GM23338 (cell line): Measurements from ENCODE around the gene ZNF382. TPM values are rescaled to one million over a fixed set of nuclear protein-coding genes. Genes with fewer than 3 reads are reported as not detected.

Experiments used
- ATAC-seq: fragments of 200-7000 bp; cut with Tn5 transposase; 3 replicates; pipeline ENCODE4 v1.9.1; 2020
- DNase-seq: peaks from one replicate; pipeline ENCODE4 v3.0.0-alpha.2; 2015; ENCODE audit warnings: low spot score
- H2AFZ ChIP-seq: fragments of 200-600 bp; sonication (generic); 2 replicates; pipeline ENCODE4 v1.8.0; 2016; ENCODE audit warnings: antibody characterized with exemption, mild to moderate bottlenecking, moderate library complexity
- H3F3A ChIP-seq: fragments of 200-600 bp; sonication (generic); replicated peaks from 2 replicates; pipeline ENCODE4 v1.8.0; 2017; ENCODE audit warnings: antibody characterized with exemption, mixed run types, low read depth
- H3K27ac ChIP-seq: fragments of 200-600 bp; sonication (generic); 2 replicates; pipeline ENCODE4 v1.6.1; 2016; ENCODE audit warnings: low read depth
- H3K27me3 ChIP-seq: fragments of 200-600 bp; sonication (generic); 2 replicates; pipeline ENCODE4 v1.8.0; 2016; ENCODE audit warnings: mild to moderate bottlenecking, mixed run types, moderate library complexity; ENCODE audit not compliant: insufficient read depth
- H3K36me3 ChIP-seq: fragments of 200-600 bp; sonication (generic); 2 replicates; pipeline ENCODE4 v1.8.0; 2016; ENCODE audit warnings: mild to moderate bottlenecking; ENCODE audit not compliant: insufficient read depth
- H3K4me1 ChIP-seq: fragments of 200-600 bp; sonication (generic); 2 replicates; pipeline ENCODE4 v1.8.0; 2016; ENCODE audit warnings: mild to moderate bottlenecking, moderate library complexity; ENCODE audit not compliant: insufficient read depth
- H3K4me2 ChIP-seq: fragments of 200-600 bp; sonication (generic); 2 replicates; pipeline ENCODE4 v1.7.1; 2017; ENCODE audit warnings: mixed run types
- H3K4me3 ChIP-seq: fragments of 200-600 bp; sonication (generic); 2 replicates; pipeline ENCODE4 v1.6.1; 2016; ENCODE audit warnings: mixed run types
- H3K79me2 ChIP-seq: fragments of 200-600 bp; sonication (generic); replicated peaks from 2 replicates; pipeline ENCODE4 v1.8.0; 2017; ENCODE audit warnings: mild to moderate bottlenecking; ENCODE audit not compliant: insufficient read depth
- H3K9me2 ChIP-seq: fragments of 200-600 bp; sonication (generic); 2 replicates; pipeline ENCODE4 v1.8.0; 2017; ENCODE audit not compliant: insufficient read depth
- H4K20me1 ChIP-seq: fragments of 200-600 bp; sonication (generic); replicated peaks from 2 replicates; pipeline ENCODE4 v1.8.0; 2017; ENCODE audit warnings: mild to moderate bottlenecking; ENCODE audit not compliant: insufficient read depth
- H3K27ac Mint-ChIP-seq: 2 replicates; pipeline ENCODE4 v1.8.0; 2020; ENCODE audit warnings: inconsistent platforms, mild to moderate bottlenecking, moderate library complexity, mixed read lengths
- H3K27me3 Mint-ChIP-seq: 3 replicates; pipeline ENCODE4 v1.8.0; 2022; ENCODE audit warnings: low read depth, mild to moderate bottlenecking, moderate library complexity, mixed read lengths, inconsistent platforms; ENCODE audit not compliant: insufficient read depth, poor library complexity
- H3K36me3 Mint-ChIP-seq: 3 replicates; pipeline ENCODE4 v1.8.0; 2021; ENCODE audit warnings: low read depth, mild to moderate bottlenecking, inconsistent platforms, moderate library complexity, mixed read lengths
- H3K4me1 Mint-ChIP-seq: 3 replicates; pipeline ENCODE4 v1.8.0; 2020; ENCODE audit warnings: mild to moderate bottlenecking, inconsistent platforms, mixed read lengths
- H3K4me3 Mint-ChIP-seq: 3 replicates; pipeline ENCODE4 v1.8.0; 2021; ENCODE audit warnings: moderate library complexity, mild to moderate bottlenecking, inconsistent platforms, mixed read lengths
- H3K9me3 Mint-ChIP-seq: 3 replicates; pipeline ENCODE4 v1.8.0; 2020; ENCODE audit warnings: moderate library complexity, mild to moderate bottlenecking, inconsistent platforms, mixed read lengths
- CREB1 ChIP-seq: fragments of 250-450 bp; sonication (Bioruptor Pico); IDR thresholded peaks from 2 replicates; pipeline ENCODE4 v1.5.0; 2020; ENCODE audit warnings: low read depth, mild to moderate bottlenecking, moderate library complexity
- CTCF ChIP-seq, 2 experiments: fragments of 200-600 bp in 1 of 2; sonication (generic) in 1 of 2; conservative IDR thresholded peaks; 2 replicates each; pipeline versions ENCODE4 v1.5.1 to v1.6.1; 2016 to 2017; ENCODE audit warnings: antibody characterized with exemption in 2 of 2, low read depth in 2 of 2, mild to moderate bottlenecking in 2 of 2, moderate library complexity in 1 of 2
- EZH2 ChIP-seq: fragments of 200-600 bp; sonication (generic); IDR thresholded peaks from one replicate; pipeline ENCODE4 v1.8.0; 2017; ENCODE audit warnings: antibody characterized with exemption, mild to moderate bottlenecking, low read depth; ENCODE audit not compliant: unreplicated experiment
- EZH2phosphoT487 ChIP-seq: fragments of 200-600 bp; sonication (generic); IDR thresholded peaks from one replicate; pipeline ENCODE4 v1.8.1; 2018; ENCODE audit warnings: antibody characterized with exemption; ENCODE audit not compliant: unreplicated experiment
- REST ChIP-seq: IDR thresholded peaks from one replicate; pipeline ENCODE4 v1.6.1; 2018; ENCODE audit warnings: antibody characterized with exemption; ENCODE audit not compliant: unreplicated experiment
- ZNF114 ChIP-seq: fragments of 250-450 bp; sonication (Bioruptor Pico); IDR thresholded peaks from 2 replicates; pipeline ENCODE4 v1.5.0; 2020; ENCODE audit warnings: mild to moderate bottlenecking, moderate library complexity
- ZNF462 ChIP-seq: fragments of 250-450 bp; sonication (Bioruptor Pico); IDR thresholded peaks from 2 replicates; pipeline ENCODE4 v1.5.0; 2020; ENCODE audit warnings: mild to moderate bottlenecking, moderate library complexity
- polyA plus RNA-seq: library from polyadenylated mRNA; unstranded; fragments of >200 nt; fragmentation: Nextera tagmentation; extraction: Ambion mirVana; gene quantifications from 2 replicates; pipeline ENCODE4 v1.2.1, GENCODE V29; 2016
- total RNA-seq: library from RNA; depleted of rRNA; stranded (reverse); fragments of >200 nt; shearing (Covaris generic); gene quantifications from 2 replicates; pipeline ENCODE4 v1.2.3, GENCODE V29; 2014

ZNF382 gene
- total and polyA plus RNA-seq, 2 experiments from 2014 or later = 3.8 to 11.5 TPM

- TF ChIP-seq ZNF114 (CRISPR knock-in tag) (no peak), REST (no peak)
Measured at GRCh38 chr19:36564391-36564790, 40.7 kb upstream of the ZNF382 start (continued).

GRCh38 chr19:36572593-36573019 lies 32.5 kb upstream of the ZNF382 start:
- Histone ChIP-seq H3K4me1 (0 out of 2 replicates have a peak, but pooled peaks cover 5% of the 10 kb centered on the region), H3K27me3 (no peaks in the 10 kb centered on the region), H3K79me2 (peaks cover 82% of the 10 kb centered on the region), H3K27ac (peak overlapping the region; percentile 85), H3K4me3 (peak overlapping the region; percentile 99), H3K4me2 (peak overlapping the region; percentile 92), H4K20me1 (peaks cover 2% of the 10 kb centered on the region), H3F3A (no peaks in the 10 kb centered on the region), H2AFZ (peak overlapping the region; percentile 94; the same call in 1 of the 2 replicates), H3K36me3 (peaks cover 16% of the 10 kb centered on the region), H3K9me2 (no peaks in the 10 kb centered on the region)
- Mint-ChIP-seq H3K9me3 (peaks cover 5% of the 10 kb centered on the region; the same call in 2 of the 3 replicates), H3K27ac (peak overlapping the region; percentile 97), H3K4me3 (peak overlapping the region; percentile 90), H3K36me3 (peaks cover 45% of the 10 kb centered on the region), H3K4me1 (peaks cover 13% of the 10 kb centered on the region; the same call in 2 of the 3 replicates), H3K27me3 (no peaks in the 10 kb centered on the region)
- DNase-seq (peak; percentile 15), ATAC-seq (no peak)
- TF ChIP-seq CREB1 (CRISPR knock-in tag) = peak; percentile 52; the same call in 1 of the 2 replicates
- TF ChIP-seq REST = no peak
- no peak for TF ChIP-seq ZNF462 (CRISPR knock-in tag)
- TF ChIP-seq CTCF (conservative IDR thresholded peaks at IDR 0.05; ENCODE audit: low read depth in 2 of 2) = no peak
- TF ChIP-seq EZH2phosphoT487 = no peak
- TF ChIP-seq EZH2 = no peak
